Measurements from ENCODE around the gene CNTNAP1.

Gene CNTNAP1

GRCh38 chr17:42744283-42744805, 62.0 kb downstream of the CNTNAP1 start:
- peak overlapping the region; percentile 60 for H3K4me2 ChIP-seq
- H3K36me3 ChIP-seq (ENCODE audit: insufficient read depth) = no peaks in the 10 kb centered on the region
- H3K27ac ChIP-seq = peak overlapping the region; percentile 71
- H3K79me2 ChIP-seq (ENCODE audit: insufficient read depth, low read depth) = peaks cover 36% of the 10 kb centered on the region
- H3K27me3 ChIP-seq (ENCODE audit: insufficient read depth, low read depth) = no peaks in the 10 kb centered on the region; the same call in 1 of the 2 replicates
- peak overlapping the region; percentile 69; the same call in 1 of the 2 replicates for H3K9ac ChIP-seq
- peak overlapping the region; percentile 90 for H2AFZ ChIP-seq (ENCODE audit: low read depth)
- peaks cover 33% of the 10 kb centered on the region for H3K4me1 ChIP-seq (ENCODE audit: low read depth, poor library complexity, severe bottlenecking)
- H4K20me1 ChIP-seq (ENCODE audit: insufficient read depth) = no peaks in the 10 kb centered on the region
- TF ChIP-seq CTCF (conservative IDR thresholded peaks at IDR 0.05; ENCODE audit: low read depth, low read length) = no peak
- H3K4me3 ChIP-seq (IDR thresholded peaks at IDR 0.05; ENCODE audit: insufficient read depth, low read depth, low read length) = no peak overlapping the region

- H3K27ac ChIP-seq = peak within 1 kb of the TSS; percentile 71
- H3K4me1 ChIP-seq (ENCODE audit: low read depth, poor library complexity, severe bottlenecking) = peaks cover 33% of the 10 kb centered on the region
- no peaks in the 10 kb centered on the region for H3K36me3 ChIP-seq (ENCODE audit: insufficient read depth)
- no peaks in the 10 kb centered on the region for H4K20me1 ChIP-seq (ENCODE audit: insufficient read depth)
- no peak for TF ChIP-seq CTCF (conservative IDR thresholded peaks at IDR 0.05; ENCODE audit: low read depth, low read length)
- H3K79me2 ChIP-seq (ENCODE audit: insufficient read depth, low read depth) = peaks cover 36% of the 10 kb centered on the region
- peak within 1 kb of the TSS; percentile 60 for H3K4me2 ChIP-seq
- H3K4me3 ChIP-seq (IDR thresholded peaks at IDR 0.05; ENCODE audit: insufficient read depth, low read depth, low read length) = no peak within 1 kb of the TSS
- H3K9ac ChIP-seq = peak within 1 kb of the TSS; percentile 69; the same call in 1 of the 2 replicates
- H2AFZ ChIP-seq (ENCODE audit: low read depth) = peak within 1 kb of the TSS; percentile 90
- no peaks in the 10 kb centered on the region; the same call in 1 of the 2 replicates for H3K27me3 ChIP-seq (ENCODE audit: insufficient read depth, low read depth)
Measured at GRCh38 chr17:42744806-42745617, 62.7 kb downstream of the CNTNAP1 start, which contains the start of gene EZH1. Gene EZH1, minus strand, starts transcription at chr17:42745040. Its CDS starts 16,099 bp downstream, at chr17:42728941.

- H2AFZ ChIP-seq (ENCODE audit: low read depth) = no peak overlapping the region
- no peaks in the 10 kb centered on the region for H4K20me1 ChIP-seq (ENCODE audit: insufficient read depth)
- peaks cover 9% of the 10 kb centered on the region for H3K79me2 ChIP-seq (ENCODE audit: insufficient read depth, low read depth)
- no peak overlapping the region for H3K27ac ChIP-seq
- peaks cover 12% of the 10 kb centered on the region for H3K4me1 ChIP-seq (ENCODE audit: low read depth, poor library complexity, severe bottlenecking)
- H3K4me2 ChIP-seq = no peak overlapping the region
- no peaks in the 10 kb centered on the region for H3K36me3 ChIP-seq (ENCODE audit: insufficient read depth)
- H3K4me3 ChIP-seq (IDR thresholded peaks at IDR 0.05; ENCODE audit: insufficient read depth, low read depth, low read length) = no peak overlapping the region
- H3K9ac ChIP-seq = no peak overlapping the region
- TF ChIP-seq CTCF (conservative IDR thresholded peaks at IDR 0.05; ENCODE audit: low read depth, low read length) = no peak
- H3K27me3 ChIP-seq (ENCODE audit: insufficient read depth, low read depth) = no peaks in the 10 kb centered on the region; the same call in 1 of the 2 replicates
Measured at GRCh38 chr17:42748202-42748907, 66.0 kb downstream of the CNTNAP1 start.

GRCh38 chr17:42748908-42749798, 66.8 kb downstream of the CNTNAP1 start:
- Histone ChIP-seq H3K27ac (no peak overlapping the region), H3K4me3 (IDR thresholded peaks at IDR 0.05; ENCODE audit: insufficient read depth, low read depth, low read length) (no peak overlapping the region), H3K27me3 (ENCODE audit: insufficient read depth, low read depth) (no peaks in the 10 kb centered on the region; the same call in 1 of the 2 replicates), H4K20me1 (ENCODE audit: insufficient read depth) (no peaks in the 10 kb centered on the region), H2AFZ (ENCODE audit: low read depth) (no peak overlapping the region), H3K79me2 (ENCODE audit: insufficient read depth, low read depth) (peaks cover 1% of the 10 kb centered on the region; the same call in 1 of the 2 replicates), H3K36me3 (ENCODE audit: insufficient read depth) (no peaks in the 10 kb centered on the region), H3K4me2 (no peak overlapping the region), H3K4me1 (ENCODE audit: low read depth, poor library complexity, severe bottlenecking) (peaks cover 6% of the 10 kb centered on the region), H3K9ac (no peak overlapping the region)
- no peak for TF ChIP-seq CTCF (conservative IDR thresholded peaks at IDR 0.05; ENCODE audit: low read depth, low read length)

All from KMS-11 (cell line).